GM23248 (cell line): Measurements from ENCODE around the gene TRPM1.

ENCODE experiments used
- EZH2 ChIP-seq: fragments of 200-600 bp; sonication (generic); IDR thresholded peaks from 2 replicates; pipeline ENCODE4 v1.6.1; 2018; ENCODE audit warnings: antibody characterized with exemption, mild to moderate bottlenecking; ENCODE audit not compliant: insufficient read depth, poor library complexity, severe bottlenecking
- EZH2phosphoT487 ChIP-seq: fragments of 200-600 bp; sonication (generic); IDR thresholded peaks from 2 replicates; pipeline ENCODE4 v1.6.1; 2018; ENCODE audit warnings: antibody characterized with exemption, moderate library complexity, mild to moderate bottlenecking, low read depth; ENCODE audit not compliant: insufficient read depth

DNA sequence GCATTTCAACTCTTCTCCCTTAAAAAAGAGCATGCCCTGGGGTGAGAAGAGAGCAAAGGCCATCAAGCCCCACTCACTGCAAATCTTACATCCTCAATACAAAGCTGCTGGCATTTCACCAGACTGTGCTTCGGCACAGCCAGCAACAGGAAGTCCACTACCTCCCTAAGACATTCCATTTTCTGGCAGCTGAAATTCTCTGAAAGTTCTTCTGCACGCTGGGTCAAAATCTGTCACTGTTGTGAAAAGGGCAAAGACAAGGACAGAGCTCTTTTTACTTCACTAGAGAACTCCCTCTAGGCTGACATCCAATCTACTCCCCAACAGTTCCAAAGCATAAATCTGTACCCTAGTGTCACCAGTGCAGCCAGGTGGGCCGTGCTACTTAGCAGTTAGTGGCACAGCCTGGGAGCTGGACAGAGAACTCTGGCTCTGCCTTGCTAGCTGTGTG lies 116.4 kb downstream of the TRPM1 start:
- TF ChIP-seq EZH2phosphoT487: no peak
- no peak for TF ChIP-seq EZH2
